22Rv1 (cell line): ENCODE measurements around the gene TRIOBP.

Experiments
- H3K27ac ChIP-seq: fragments of 450-650 bp; 2 replicates; pipeline ENCODE4 v1.5.1; 2017
- ZFX ChIP-seq: fragments of 450-650 bp; IDR thresholded peaks from 2 replicates; pipeline ENCODE4 v1.6.1; 2017; ENCODE audit warnings: antibody characterized with exemption, borderline replicate concordance
- TF ChIP-seq, protein P1 (sequence below): fragments of 450-650 bp; IDR thresholded peaks from 2 replicates; pipeline ENCODE4 v1.5.1; 2017; ENCODE audit warnings: mild to moderate bottlenecking

Gene TRIOBP

DNA sequence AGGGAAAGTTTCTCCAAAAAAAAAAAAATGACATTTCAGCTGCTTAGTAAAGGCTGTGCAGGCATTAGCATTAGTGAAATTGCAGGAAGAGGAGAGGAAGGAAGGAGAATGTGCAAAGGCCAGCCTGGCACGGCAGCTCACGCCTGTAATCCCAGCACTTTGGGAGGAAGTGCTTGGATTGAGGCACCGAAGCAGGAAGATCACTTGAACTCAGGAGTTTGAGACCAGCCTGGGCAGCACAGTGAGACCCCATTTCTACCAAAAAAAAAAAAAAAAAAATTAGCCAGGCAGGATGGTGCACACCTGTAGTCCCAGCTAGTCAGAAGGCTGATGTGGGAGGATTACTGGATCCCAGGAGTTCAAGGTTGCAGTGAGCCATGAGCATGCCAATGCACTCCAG lies 7.8 kb downstream of the TRIOBP start:
- TF ChIP-seq, protein P1, sequence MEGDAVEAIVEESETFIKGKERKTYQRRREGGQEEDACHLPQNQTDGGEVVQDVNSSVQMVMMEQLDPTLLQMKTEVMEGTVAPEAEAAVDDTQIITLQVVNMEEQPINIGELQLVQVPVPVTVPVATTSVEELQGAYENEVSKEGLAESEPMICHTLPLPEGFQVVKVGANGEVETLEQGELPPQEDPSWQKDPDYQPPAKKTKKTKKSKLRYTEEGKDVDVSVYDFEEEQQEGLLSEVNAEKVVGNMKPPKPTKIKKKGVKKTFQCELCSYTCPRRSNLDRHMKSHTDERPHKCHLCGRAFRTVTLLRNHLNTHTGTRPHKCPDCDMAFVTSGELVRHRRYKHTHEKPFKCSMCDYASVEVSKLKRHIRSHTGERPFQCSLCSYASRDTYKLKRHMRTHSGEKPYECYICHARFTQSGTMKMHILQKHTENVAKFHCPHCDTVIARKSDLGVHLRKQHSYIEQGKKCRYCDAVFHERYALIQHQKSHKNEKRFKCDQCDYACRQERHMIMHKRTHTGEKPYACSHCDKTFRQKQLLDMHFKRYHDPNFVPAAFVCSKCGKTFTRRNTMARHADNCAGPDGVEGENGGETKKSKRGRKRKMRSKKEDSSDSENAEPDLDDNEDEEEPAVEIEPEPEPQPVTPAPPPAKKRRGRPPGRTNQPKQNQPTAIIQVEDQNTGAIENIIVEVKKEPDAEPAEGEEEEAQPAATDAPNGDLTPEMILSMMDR: no peak
- no peak for TF ChIP-seq ZFX
- H3K27ac ChIP-seq: no peak overlapping the region

DNA sequence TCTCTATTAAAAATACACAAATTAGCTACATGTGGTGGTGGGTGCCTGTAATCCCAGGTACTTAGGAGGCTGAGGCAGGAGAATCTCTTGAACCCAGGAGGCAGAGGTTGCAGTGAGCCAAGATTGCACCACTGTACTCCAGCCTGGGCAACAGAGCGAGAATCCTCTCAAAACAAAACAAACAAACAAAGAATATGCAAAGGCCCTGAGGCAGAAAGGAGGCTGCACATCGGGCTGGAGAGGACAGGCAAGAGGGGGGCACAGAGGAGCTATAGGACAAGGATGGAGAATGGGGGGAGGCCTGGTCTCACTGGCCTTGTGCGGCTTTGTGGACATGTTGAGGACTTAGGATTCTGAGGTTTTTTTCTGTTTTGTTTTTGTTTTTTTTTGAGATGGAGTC lies 8.4 kb downstream of the TRIOBP start:
- no peak for TF ChIP-seq ZFX
- TF ChIP-seq, protein P1: no peak

DNA sequence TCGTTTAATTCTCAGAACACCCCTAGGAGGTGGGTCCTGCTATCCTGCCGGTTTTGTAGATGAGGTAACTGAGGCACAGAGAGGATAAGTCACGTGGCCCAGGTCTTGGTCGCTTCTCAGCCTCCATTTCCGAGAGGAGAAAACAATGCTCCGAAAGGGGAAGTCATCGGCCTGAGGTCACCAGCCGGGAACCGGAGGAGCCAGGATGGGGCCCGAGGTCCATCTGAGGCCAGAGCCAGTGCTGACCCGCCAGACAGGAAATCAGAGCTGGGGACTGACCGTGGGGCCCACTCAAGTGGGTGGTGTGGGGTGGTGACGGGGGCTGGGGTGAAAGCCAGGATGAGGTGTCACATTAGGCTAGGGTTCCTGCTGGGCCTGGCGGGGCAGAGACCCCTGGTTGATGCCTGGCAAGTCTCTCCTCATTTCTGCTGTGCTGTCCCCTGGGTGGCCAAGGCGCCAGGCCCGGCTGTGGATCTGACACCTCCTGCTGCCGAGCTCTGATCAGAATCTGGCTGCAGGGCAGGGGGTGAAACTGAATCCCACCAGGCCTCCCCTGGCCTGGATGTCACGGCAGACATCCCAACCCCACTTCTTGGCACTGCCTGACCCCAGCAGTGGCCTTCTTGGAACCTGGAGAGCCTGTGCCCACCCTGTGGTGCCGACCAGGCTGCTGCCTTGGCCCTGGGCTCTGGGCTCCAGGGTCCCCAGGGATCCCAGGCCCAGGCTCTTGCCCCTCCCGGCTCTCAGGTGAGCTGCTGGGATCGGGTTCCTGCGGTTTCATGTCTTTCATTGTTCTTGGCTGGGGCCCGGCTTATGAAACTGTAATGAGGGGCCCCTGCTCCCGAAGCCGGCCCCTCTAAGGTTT lies 12.0 kb downstream of the TRIOBP start:
- TF ChIP-seq ZFX: no peak
- TF ChIP-seq, protein P1: no peak
- H3K27ac ChIP-seq: no peak overlapping the region

More for the DNA sequence above, 8.4 kb downstream of the TRIOBP start:
- H3K27ac ChIP-seq: no peak overlapping the region

DNA sequence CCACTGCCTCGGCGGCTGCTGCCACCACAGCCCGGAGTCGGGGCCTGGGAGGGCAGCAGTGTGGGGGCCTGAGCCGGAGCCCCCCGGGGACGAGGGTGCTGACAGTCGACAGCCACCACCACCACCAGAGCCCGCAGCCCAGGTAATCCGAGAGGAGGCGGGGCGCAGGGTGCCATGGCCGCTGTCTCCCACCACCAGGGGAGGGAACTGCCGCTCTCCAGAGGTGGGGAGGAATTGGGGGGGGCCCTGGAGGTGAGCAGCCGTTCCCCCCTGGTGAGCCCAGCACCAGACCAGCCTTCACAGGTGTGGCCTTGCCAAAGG lies 12.6 kb downstream of the TRIOBP start:
- no peak for TF ChIP-seq ZFX
- H3K27ac ChIP-seq: no peak overlapping the region

DNA sequence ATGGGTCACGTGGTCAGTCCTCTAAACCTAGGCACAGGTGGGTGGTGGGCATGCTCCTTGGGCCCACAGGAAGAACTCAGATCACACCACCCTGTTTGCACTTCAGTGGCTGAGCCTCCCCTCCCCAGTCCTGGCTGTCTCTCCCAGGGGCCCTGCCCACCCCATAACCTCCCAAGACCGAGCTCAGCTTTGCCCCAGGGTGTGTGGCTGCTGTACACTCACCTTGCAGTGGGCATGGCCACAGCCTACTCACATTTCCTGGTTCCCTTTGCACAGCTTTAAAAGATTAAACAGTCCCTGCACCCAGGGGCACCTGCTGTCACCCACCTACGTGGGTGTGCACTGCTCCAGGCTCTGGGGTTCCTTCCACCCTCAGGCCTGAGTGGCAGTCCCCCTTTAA lies 13.8 kb downstream of the TRIOBP start:
- H3K27ac ChIP-seq: no peak overlapping the region
- no peak for TF ChIP-seq ZFX
- TF ChIP-seq, protein P1: no peak

DNA sequence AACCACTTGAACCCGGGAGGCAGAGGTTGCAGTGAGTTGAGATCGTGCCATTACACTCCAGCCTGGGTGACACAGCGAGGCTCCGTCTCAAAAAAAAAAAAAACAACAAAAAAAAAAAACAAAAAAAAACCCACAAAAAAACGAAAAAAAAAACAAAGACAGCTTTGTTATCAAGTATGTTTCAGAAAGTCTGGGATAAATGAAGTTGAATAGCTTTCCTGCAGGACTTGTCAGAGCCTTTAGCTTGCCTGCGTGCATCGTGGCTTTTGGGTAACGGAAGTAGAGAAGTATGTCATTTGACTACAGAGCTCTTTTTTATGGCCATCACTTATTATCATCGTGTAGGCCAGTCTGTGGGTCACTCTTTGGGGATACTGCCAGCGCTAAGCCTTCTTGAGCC lies 14.6 kb downstream of the TRIOBP start:
- no peak overlapping the region for H3K27ac ChIP-seq
- TF ChIP-seq, protein P1: no peak
- TF ChIP-seq ZFX: no peak

DNA sequence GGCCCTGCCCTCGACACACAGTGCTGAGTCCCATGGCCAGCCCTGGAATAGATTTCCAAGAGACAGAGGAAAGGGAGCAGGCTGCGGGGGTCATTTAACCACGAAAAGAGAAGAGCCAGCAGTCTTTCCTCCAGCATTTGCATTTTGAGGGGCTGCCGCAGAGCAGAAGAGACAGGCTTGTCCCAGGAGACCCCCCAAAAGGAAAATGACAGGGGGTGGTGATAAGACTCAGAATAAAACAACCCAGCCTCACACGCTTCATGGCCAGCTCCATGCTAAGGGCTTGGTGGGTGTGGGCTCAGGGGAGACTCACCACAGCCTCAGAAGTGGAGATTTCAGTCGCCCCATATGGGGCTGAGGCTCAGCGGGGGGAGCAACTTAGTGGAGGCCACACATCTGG lies 16.9 kb downstream of the TRIOBP start:
- no peak overlapping the region for H3K27ac ChIP-seq
- TF ChIP-seq, protein P1: no peak
- no peak for TF ChIP-seq ZFX

DNA sequence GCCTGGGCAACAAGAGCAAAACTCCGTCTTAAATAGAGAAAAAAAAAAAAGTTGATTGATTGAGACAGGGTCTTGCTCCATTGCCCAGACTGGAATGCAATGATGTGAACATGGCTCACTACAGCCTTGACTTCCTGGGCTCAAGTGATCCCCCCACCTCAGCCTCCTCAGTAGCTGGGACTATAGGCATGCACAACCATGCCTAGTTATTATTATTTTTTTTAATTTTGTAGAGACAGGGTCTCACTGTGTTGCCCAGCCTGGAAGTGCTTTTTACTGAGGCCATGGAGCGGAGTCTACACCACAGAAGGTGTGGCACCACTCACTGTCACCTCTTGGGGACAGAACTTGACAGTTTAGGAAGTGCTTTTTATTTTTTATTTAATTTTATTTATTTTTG lies 17.8 kb downstream of the TRIOBP start:
- no peak overlapping the region for H3K27ac ChIP-seq
- TF ChIP-seq ZFX: no peak
- TF ChIP-seq, protein P1: no peak
